ENCODE measurements around the gene APOA5.

- TF ChIP-seq EZH2 (IDR thresholded peaks at IDR 0.05; ENCODE audit: borderline replicate concordance, low read length) (no peak), CTCF (IDR thresholded peaks at IDR 0.05; ENCODE audit: low read length) (no peak)
Measured at GRCh38 chr11:116807601-116808261, 16.1 kb upstream of the APOA5 start.
